G401.6 (cell line): ENCODE data around the gene DYNLL1.
"Not testable (repeated sequence)": the region's sequence is repeated elsewhere in the genome, so short reads cannot be mapped to it uniquely, and the experiment has no call there.

Experiments
- FAIRE-seq: peaks from 2 replicates; lab custom pipeline; 2012; peaks lifted over from hg19 to GRCh38; lab: Jason Lieb, UNC

DYNLL1 gene

DNA sequence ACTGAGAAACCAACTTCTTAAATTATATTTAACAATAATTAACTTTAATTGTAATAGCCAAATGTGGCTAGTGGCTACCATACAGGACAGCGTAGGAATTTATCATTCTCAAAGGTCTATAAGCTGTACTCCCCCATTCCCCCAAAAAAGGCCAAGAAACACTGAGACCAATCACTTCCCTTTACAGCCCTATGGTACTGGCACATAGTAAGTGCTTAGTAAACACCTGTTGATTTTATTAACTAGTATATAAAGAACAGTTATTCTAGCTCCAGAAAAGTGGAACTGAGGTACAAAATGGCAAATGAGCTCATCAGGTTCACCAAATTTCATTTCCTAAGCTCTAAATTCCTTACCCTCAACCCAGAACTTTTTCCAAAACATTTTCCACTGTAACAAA is 20.3 kb upstream of the DYNLL1 start:
- FAIRE-seq = no peak

DNA sequence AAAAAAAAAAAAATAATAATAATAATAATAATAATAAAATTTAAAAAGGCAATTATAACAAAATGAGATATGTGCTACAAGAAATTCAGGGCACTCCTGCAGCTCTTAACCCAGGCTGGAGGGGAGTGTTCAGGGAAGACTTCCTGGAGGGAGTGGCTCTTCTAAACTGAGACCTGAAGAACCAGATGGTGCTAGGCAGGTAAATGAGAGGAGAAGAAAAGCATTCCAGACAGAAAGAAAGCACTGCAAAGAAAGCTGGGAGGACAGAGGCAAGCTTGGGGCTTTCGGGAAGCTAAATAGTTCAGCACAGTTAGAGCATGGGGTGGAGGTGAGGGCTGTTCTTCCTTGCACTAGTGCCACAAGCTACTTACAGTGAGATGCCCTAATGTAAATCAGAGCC is 16.5 kb upstream of the DYNLL1 start:
- FAIRE-seq = no peak

DNA sequence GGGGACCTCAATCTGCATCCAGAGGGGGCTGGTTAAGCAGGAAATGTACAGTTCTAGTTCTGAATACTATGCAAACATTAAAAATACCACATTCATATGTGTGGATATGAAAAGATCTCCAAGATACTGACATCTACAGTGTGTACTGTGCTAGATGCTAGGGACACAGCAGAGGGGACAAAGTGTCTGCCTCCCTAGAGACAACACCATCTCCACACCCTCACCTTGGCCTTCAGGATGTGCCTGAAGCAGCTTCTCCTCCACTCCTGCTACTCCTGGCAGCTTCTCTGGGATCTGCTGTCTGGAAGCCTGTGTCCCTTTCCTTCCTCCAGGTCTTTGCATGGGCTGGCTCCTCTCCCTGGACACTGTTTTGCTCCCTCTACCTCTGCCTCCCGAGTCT is 15.7 kb upstream of the DYNLL1 start:
- FAIRE-seq = no peak

DNA sequence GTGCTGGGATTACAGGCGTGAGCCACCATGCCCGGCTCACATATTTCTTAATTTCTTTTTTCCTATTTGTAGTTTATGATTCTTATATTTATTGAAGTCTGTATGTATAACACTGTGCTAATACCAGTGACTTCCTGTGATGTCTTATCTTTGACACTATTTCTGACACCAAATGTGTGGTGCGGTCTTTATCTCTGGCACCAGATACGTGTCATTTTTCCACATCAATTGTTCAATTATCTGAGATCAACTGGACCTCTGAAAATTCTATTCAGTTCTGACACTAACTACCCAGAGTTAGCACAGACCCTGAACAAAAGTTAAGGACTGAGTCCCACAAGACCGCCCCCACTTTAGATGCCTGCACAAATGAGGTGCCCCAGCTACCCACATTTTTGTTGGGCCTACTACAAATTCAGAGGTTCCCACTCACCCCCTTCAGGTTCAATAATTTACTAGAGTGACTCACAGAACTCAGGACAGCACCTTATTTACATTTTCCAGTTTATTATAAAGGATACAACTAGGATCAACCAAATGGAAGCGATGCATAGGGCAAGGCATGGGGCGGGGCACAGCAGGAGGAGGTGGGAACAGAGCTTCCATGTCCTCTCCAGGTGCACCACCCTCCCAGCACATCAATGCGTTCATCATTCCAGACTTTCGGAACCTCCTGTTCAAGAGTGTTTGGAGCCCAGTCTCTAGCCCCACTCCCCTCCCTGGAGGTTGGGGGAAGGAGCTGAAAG is 14.7 kb upstream of the DYNLL1 start:
- no peak for FAIRE-seq

DNA sequence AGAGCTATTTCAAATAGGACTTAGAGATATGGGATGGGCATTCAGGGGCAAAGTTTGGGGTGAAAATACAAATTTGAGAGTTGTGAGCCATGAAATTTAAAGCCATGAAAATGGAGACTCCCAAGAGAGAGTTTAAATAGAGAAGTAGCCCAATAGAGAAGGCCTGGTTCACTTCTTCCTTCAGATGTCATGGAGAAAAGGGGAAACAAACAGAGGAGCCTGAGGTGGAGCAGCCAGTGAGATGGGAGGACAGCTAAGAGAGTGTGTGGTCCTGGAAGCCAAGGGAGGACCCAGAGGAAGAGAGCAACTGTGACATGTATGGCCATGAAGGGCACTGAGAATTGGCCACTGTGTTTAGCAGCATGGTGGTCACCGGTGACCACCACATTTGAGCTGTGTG is 12.3 kb upstream of the DYNLL1 start:
- no peak for FAIRE-seq

DNA sequence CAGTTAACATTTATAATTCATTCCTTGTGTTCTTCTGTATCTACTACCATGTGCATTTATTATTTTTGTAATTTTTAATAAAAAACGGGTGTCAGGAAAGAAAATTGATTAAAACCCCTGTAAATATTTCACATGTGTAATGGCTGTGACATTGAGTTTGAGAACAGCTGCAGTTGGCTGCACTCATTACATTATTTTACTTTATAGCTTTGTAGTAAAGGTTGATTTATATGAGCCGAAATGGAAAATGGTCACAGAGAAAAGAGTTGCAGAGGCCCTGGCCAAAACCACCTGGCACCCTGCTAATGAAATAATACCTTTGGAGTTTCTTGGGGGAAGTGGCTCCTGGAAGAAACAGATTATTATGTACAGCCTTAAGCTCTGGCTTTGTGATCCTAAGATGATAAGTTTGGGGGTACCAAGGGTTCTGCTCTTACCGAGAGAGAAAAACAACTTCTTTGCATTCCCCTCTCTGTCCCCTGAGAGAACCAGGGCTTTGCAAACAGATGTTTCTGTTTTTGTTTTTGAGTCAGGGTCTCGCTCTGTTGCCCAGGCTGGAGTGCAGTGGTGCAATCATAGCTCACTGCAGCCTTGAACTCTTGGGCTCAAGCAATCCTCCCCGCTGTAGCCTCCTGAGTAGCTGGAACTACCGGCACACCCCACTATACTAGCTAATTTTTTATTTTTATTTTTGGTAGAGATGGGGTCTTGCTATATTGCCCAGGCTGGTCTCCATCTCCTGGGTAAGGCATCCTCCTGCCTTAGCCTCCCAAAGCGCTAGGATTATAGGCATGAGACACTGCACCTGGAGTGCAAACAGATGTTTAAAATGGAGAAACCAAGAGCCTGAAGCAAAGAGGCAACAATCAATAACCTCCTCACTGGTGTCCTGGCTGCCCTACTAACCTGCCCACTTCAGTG is 9.7 kb upstream of the DYNLL1 start:
- FAIRE-seq = no peak

DNA sequence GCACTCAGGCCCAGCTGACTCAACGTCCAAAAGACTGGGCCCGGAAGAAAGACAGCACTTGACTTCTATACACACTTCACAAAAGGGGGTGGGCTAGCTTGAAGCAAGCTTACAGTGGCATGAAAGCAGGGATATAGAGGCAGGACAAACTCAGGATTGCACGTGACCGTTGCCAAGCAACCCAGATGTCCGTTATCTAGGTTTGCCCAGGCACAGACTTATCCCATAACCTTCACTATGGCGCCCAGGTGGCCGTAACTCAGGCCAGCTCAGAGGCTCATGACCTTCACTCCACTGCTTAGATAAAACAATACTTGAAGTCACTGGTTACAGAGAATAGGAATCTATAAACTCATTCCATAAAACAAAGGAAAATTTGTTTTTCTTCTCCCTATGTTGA is 8.4 kb upstream of the DYNLL1 start:
- not testable (repeated sequence) for FAIRE-seq

DNA sequence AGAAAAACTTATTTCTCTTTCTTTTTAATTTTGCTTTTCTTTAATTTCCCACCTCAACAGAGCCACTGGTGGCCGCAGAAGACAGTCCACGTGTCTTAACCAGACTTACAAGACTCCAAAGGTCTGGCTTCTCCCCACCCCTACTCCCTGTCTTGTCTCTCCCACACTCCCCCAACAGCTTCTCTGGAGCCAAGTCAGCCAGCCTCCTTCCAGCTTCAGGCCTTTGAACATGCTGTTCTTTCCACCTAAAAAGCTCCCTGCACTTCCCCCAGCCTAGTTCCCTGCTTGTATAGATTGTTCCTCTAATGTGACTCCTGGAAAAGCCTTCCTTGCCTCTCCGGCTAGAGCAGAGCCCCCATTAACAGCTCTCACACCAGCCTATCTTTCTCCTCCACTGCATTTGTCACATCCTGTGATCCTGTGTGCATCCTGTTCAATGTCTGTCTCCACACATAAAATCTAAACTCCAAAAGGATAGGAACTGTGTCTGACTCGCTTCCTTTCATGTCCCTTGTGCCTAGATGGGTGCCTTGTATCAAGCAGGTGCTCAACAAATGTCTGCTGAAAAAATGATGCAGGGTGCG is 7.8 kb upstream of the DYNLL1 start:
- FAIRE-seq = no peak

DNA sequence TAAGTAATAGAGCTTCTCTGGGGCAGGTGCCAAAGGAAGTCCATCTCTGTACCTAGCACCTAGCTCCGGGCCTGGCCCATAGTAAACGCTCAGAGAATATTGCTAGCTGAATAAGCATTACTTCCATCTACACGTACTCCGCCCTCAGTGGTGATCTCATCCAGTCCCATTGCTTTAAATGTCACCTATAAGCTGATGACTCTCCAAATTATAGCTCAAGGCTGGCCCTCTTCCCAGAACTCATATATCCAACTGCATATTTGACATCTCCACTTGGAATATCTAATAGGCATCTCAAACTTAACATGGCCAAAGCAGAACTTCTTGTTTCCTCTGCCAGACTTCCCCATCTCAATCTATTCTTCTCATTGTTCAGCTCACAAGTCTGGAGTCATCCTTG is 6.9 kb upstream of the DYNLL1 start:
- FAIRE-seq = no peak

DNA sequence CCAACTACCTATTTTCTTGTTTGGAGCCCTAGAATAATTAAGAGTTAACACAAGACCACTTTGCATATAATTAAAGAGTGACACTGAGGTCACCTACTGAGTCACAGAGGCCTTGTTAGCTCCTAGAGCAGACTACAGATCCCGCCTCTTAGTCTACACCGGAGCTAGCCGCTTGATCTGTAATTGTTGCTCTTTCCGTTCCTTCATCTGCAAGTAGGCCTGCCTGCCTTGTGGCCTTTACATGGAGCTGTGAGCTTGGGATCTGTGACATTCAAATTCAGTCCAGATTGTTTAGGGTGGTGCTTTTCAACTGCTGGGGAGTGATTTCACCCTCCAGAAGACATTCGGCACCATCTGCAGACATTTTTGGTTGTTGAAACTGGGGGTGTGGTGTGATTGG is 5.6 kb upstream of the DYNLL1 start:
- no peak for FAIRE-seq

DNA sequence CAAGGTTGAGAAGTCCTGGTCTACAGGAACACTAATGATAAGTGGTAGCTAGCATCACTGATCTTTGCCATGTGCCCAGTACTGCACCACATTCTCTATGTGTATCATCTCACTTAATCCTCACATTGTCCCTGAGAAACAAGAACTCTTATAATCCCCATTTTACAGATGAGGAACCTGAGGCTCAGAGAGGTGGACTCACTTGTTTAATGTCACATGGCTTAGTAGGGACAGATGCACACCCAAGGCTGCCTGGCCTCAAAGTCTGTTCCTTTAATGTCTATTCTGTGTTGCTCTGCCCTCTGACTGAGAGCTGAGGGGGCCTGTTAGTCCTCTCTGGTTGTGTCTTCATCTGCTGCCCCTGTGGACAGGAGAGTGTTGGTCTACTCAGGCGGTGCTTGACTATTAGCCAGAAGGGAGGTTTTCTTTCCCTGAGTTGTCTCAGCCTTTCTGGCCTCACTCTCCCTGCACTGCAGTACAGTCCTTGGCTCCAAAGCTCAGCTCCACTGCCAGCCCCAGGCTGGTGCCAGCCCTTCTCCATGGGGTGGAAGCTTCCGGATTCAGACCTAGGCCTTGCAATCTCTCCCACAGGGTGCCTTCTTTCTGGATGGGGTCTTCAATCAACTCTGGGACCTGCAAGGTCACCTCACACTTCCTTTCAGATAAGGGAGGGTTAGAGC is 4.9 kb upstream of the DYNLL1 start:
- no peak for FAIRE-seq

DNA sequence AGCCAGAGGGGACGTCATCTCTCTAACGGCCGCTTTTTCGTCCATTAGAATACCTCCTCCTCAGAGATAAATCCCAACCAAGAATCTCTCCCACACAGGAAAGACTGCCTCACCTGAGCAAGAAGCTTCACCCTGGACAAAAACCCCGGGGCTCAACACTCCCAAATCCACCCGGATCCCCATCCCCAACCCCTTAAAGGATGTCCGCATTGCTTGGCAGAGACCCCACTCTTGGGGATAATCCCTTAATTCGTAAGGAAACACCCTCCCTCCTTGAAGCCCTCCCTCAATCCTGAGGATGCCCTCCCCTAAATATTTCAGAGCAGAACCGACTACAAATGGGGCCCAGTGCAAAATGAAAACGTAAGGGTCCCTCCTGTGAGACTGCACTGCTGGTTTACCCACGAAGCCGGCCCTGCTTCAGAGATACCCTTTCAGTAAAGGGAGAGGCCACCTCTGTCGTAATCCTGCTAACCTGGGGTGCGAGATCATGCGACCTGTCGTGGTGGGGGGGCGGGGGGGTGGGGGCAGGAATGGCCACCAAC is 655 bp upstream of the DYNLL1 start:
- FAIRE-seq = no peak

DNA sequence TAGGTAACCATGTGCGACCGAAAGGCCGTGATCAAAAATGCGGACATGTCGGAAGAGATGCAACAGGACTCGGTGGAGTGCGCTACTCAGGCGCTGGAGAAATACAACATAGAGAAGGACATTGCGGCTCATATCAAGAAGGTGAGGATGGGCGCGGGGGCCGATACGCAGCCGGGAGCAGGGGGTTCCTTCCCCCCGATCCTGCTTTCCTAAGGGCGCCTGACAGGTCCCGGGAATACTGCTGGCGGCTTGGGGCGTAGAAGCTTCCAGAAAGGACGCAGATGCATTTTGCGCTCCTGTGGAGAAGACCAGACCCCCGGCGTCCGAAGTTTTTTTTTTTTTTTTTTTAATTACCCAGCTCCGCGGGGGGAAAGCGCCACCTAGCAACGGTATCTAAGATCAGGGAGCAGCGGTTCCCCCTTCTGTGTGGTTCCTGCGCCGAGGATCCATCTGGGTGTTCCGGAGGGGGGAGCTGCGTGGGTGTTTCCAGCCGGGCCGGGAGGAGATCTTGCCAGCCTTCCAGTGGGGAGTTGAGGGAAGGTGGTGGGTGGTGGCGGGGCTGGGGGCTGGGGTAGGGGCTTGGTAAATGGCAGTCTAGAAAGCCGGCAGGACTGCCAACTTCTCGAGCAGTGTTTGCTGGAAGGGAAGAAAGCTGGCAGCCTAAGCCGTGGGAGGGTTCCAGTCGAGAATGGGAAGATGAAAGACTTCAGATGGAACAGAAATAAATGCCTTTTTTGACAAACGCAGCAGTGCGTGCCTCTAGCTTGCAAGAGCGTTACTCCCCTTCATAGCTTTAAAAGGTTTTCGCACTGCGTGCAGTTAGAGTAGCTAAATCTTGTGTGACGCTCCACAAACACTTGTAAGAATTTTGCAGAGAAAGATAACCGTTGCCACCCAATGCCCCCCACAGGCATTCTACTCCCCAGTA is 764 bp downstream of the DYNLL1 start:
- no peak for FAIRE-seq

DNA sequence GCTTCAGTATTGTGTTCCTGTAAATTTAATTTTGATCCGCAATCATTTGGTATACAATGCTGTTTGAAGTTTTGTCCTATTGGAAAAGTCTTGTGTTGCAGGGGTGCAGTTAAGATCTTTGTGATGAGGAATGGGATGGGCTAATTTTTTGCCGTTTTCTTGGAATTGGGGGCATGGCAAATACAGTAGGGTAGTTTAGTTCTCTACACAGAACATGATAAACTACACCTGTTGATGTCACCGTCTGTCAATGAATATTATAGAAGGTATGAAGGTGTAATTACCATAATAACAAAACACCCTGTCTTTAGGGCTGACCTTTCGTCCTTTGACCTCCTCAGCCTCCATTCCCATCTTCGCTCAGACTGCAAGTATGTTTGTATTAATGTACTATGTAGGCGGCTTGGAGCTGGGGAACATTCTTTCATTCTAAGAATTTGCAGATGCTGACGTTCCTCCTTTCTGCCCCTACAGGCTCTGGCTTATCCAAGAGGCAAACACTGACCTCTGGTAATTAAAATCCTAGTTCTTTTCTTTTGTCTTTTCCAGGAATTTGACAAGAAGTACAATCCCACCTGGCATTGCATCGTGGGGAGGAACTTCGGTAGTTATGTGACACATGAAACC is 1.7 kb downstream of the DYNLL1 start:
- no peak for FAIRE-seq

DNA sequence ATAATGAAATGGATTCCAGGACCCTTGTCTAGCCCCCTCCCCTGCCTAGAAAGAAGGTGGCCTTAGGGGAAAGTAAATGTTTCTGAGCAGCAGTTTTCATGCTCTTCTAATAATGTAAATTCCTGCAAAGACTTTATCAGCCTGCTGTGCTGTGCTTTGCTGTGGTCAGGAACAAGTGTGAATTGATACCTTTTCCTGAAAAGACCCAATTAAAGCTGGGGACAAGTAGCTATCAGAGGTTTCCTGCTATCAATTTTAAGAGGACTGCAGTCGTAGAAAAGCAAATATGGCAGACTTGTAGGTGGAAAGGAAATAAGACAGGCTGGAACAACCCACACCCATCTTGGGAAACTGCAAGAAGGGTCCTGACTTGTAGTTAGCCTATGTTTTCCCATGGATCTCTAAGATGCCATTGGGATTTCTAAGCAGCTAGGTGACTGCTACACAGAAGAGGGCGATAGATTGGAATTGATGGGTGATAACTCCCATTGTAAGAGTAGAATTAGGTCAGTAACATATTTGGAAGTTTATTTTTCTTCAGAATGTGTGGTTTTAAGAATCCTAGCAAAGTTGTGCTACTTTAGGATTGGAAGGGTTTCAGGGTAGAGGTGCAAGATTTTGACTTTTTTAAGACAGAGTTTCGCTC is 3.1 kb downstream of the DYNLL1 start:
- no peak for FAIRE-seq

DNA sequence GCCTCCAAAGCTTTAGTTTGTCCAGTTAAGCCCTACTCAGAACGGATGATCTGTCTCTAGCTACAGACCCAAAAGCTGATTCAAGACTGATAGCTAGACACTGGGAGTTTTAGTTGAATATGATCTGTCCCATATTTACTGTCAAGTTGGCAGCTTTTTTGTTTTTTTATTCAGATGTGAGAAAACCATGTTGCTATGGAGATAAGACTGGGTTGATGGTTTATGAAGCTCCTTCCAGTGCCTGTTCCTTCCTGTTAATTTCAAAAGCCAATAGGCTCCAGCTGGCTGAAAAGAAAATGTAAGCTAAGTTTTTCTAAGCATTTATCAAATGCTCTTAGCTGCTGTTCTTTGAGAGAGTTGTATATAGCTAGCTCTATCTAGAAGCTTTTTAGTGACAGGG is 4.7 kb downstream of the DYNLL1 start:
- no peak for FAIRE-seq

DNA sequence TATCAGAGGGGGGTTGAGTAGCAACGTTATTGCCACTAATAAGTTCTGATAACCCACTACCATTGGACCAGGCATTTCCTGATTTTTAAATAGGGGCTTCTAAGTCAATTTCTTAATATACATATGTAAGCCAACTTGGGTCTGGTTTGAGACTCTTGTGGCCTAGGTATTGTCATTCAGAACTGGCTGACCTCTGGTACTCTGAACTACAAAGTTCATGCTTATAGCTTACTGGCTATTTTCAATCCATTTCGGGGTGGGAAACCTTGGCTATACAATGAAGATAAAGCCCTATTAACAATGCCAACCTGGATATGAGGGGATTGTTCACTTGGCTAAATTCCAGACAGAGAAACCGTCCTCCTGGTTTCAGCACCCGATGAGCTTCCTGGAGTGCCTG is 8.7 kb downstream of the DYNLL1 start:
- FAIRE-seq = no peak

DNA sequence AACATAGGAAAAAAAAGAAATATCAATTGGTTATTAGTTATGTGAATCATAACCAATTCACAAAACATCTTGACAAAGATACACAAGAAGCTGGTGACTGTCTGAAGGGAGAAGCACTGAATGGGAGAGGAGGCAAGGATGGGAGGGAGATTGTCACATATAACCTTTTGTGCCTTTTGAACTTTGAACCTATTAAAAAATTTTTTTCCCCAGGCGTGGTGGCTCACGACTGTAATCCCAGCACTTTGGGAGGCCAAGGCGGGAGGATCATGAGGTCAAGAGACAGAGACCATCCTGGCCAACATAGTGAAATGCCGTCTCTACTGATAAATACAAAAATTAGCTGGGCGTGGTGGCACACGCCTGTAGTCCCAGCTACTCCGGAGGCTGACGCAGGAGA is 12.6 kb downstream of the DYNLL1 start:
- no peak for FAIRE-seq

DNA sequence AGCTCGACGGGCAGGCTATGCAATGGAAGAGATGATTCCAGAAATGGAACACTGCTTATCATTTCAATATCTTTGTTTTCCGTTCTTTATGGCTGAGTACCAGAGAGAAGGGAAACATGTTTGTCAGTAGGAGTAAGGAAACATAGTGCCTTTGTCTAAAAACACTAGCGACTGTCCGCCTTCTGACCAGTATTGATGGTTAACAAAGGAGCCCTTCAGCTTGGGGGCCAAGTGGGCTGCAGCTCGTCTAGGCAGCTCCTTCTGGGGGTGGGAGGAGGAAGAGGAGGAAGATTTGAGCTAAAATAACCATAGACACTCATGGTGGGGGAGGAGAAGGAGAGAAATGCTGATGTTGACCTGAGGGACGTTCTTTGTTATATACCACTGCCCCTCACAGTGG is 18.1 kb downstream of the DYNLL1 start:
- no peak for FAIRE-seq

DNA sequence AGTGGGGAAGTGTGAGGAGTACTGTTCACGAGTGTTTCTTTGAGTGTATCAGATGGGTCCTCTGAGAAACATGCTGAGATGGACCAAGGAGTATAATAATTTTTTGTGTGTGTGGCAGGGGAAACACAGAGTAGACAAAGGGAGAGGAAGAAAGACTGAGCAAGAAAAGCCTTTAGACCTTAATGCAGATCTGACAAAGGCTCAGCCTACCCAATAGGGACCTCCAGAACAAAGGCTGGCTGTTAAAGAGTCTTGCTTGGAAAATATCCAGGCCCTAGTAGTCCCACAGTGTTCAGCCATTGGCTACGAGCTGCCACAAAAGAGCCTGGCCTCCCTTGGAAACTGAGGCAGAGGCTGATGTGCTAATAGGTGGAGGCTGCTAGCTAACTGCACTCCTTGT is 19.6 kb downstream of the DYNLL1 start:
- no peak for FAIRE-seq
